GM12878 (cell line): Measurements from ENCODE around the gene RCC1.

Source experiments
- CREM ChIP-seq: IDR thresholded peaks from 2 replicates; pipeline ENCODE4 v1.6.1; 2014; ENCODE audit warnings: antibody characterized with exemption, low read depth
- EGR1 ChIP-seq, 2 experiments: IDR thresholded peaks; 1 replicate in 1 of 2; 2 replicates in 1 of 2; pipeline ENCODE4 v1.6.1; 2011 to 2012; ENCODE audit warnings: low read depth in 2 of 2, low read length in 2 of 2, borderline replicate concordance in 1 of 2, mild to moderate bottlenecking in 1 of 2, moderate library complexity in 1 of 2
- KDM1A ChIP-seq: fragments of 200-600 bp; sonication (generic); IDR thresholded peaks from 2 replicates; pipeline ENCODE4 v1.6.1; 2016; ENCODE audit warnings: borderline replicate concordance
- LARP7 ChIP-seq: fragments of 450-650 bp; IDR thresholded peaks from 2 replicates; pipeline ENCODE4 v1.6.1; 2017; ENCODE audit warnings: mild to moderate bottlenecking
- NFYB ChIP-seq: IDR thresholded peaks from 2 replicates; pipeline ENCODE4 v1.6.1; 2011; ENCODE audit warnings: low read depth, mild to moderate bottlenecking, low read length, improper control_type of control experiment, moderate library complexity; ENCODE audit not compliant: insufficient read depth
- NR2C1 ChIP-seq: fragments of 450-650 bp; IDR thresholded peaks from 2 replicates; pipeline ENCODE4 v1.6.1; 2017; ENCODE audit warnings: antibody characterized with exemption, mild to moderate bottlenecking, moderate library complexity
- PAX8 ChIP-seq: fragments of 450-650 bp; IDR thresholded peaks from 2 replicates; pipeline ENCODE4 v1.6.1; 2017; ENCODE audit warnings: mild to moderate bottlenecking, moderate library complexity
- SMARCA5 ChIP-seq: fragments of 450-650 bp; IDR thresholded peaks from 2 replicates; pipeline ENCODE4 v1.6.1; 2017; ENCODE audit warnings: mild to moderate bottlenecking
- ZNF217 ChIP-seq: fragments of 450-650 bp; IDR thresholded peaks from 2 replicates; pipeline ENCODE4 v1.6.1; 2017; ENCODE audit warnings: antibody characterized with exemption, mild to moderate bottlenecking
- TF ChIP-seq, protein P1 (sequence below), 3 experiments: IDR thresholded peaks in 2 of 3; conservative IDR thresholded peaks in 1 of 3; 2 replicates each; pipeline ENCODE4 v1.5.1; 2011; ENCODE audit warnings: low read depth in 3 of 3, low read length in 3 of 3, mild to moderate bottlenecking in 3 of 3, control low read depth in 2 of 3, moderate library complexity in 2 of 3, inconsistent platforms in 1 of 3, mixed read lengths in 1 of 3; ENCODE audit not compliant: control insufficient read depth in 2 of 3, insufficient read depth in 1 of 3; ENCODE audit errors: extremely low read depth in 1 of 3
- TF ChIP-seq, protein P2 (sequence below): IDR thresholded peaks from 2 replicates; pipeline ENCODE4 v1.6.1; 2012; ENCODE audit warnings: mild to moderate bottlenecking, low read depth, low read length
- TF ChIP-seq, protein P3 (sequence below): IDR thresholded peaks from 2 replicates; pipeline ENCODE4 v1.6.1; 2011; ENCODE audit warnings: borderline replicate concordance, low read depth, mild to moderate bottlenecking, moderate library complexity, mixed read lengths, low read length; ENCODE audit not compliant: insufficient read depth; ENCODE audit errors: extremely low read length

DNA sequence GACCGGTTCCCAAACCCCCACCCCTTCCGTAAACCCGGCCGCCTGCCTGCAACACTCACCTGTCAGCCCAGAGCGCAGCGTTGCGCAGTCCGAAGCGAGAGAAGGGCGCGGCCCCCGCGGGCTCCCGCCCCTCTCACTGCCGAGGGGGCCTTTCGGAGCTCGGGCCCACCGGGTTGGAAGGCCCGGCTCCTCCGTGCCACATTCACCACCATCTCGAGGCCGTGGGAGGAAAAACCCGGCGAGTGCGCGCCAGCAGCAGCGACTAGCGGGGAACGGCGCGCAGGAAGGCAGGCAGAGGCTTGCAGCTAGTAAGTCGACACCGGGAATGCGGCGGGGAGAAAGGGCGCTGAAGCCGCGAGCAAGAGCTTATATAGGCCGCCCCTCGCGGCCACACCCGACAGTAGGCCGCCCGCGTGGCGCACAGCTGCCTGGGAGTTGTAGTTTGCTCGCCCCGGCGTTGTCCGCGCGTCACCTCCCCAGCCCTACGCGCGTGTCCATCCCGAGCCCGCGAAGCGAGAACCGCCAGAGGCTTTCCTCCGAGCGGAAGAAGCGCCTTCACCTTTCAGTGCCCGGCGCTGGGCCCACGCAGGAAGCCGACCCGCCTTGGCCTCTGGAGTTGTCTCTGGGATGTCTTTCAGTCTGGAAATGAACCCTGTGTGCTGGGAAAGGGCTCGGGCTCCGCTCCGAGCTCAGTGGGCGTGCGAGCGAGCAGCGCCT lies 75.8 kb downstream of the RCC1 start:
- TF ChIP-seq, protein P1, sequence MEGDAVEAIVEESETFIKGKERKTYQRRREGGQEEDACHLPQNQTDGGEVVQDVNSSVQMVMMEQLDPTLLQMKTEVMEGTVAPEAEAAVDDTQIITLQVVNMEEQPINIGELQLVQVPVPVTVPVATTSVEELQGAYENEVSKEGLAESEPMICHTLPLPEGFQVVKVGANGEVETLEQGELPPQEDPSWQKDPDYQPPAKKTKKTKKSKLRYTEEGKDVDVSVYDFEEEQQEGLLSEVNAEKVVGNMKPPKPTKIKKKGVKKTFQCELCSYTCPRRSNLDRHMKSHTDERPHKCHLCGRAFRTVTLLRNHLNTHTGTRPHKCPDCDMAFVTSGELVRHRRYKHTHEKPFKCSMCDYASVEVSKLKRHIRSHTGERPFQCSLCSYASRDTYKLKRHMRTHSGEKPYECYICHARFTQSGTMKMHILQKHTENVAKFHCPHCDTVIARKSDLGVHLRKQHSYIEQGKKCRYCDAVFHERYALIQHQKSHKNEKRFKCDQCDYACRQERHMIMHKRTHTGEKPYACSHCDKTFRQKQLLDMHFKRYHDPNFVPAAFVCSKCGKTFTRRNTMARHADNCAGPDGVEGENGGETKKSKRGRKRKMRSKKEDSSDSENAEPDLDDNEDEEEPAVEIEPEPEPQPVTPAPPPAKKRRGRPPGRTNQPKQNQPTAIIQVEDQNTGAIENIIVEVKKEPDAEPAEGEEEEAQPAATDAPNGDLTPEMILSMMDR (IDR thresholded peaks at IDR 0.05 in 2 of 3, conservative IDR thresholded peaks at IDR 0.05 in 1 of 3; ENCODE audit: control insufficient read depth in 2 of 3, extremely low read depth in 1 of 3, insufficient read depth in 1 of 3, low read depth in 3 of 3, low read length in 3 of 3) = peak in 1 of 3 experiments; percentile 7; a peak in 1 of 6 replicates
- TF ChIP-seq KDM1A (no peak), ZNF217 (no peak), NR2C1 (peak; percentile 43; the same call in 1 of the 2 replicates), SMARCA5 (no peak; the same call in 1 of the 2 replicates), LARP7 (peak; percentile 97), EGR1 (IDR thresholded peaks at IDR 0.05; ENCODE audit: borderline replicate concordance in 1 of 2, low read depth in 2 of 2, low read length in 2 of 2) (peak; percentile 35 to 61), CREM (peak; percentile 91), NFYB (no peak), PAX8 (no peak)
- TF ChIP-seq, protein P2, sequence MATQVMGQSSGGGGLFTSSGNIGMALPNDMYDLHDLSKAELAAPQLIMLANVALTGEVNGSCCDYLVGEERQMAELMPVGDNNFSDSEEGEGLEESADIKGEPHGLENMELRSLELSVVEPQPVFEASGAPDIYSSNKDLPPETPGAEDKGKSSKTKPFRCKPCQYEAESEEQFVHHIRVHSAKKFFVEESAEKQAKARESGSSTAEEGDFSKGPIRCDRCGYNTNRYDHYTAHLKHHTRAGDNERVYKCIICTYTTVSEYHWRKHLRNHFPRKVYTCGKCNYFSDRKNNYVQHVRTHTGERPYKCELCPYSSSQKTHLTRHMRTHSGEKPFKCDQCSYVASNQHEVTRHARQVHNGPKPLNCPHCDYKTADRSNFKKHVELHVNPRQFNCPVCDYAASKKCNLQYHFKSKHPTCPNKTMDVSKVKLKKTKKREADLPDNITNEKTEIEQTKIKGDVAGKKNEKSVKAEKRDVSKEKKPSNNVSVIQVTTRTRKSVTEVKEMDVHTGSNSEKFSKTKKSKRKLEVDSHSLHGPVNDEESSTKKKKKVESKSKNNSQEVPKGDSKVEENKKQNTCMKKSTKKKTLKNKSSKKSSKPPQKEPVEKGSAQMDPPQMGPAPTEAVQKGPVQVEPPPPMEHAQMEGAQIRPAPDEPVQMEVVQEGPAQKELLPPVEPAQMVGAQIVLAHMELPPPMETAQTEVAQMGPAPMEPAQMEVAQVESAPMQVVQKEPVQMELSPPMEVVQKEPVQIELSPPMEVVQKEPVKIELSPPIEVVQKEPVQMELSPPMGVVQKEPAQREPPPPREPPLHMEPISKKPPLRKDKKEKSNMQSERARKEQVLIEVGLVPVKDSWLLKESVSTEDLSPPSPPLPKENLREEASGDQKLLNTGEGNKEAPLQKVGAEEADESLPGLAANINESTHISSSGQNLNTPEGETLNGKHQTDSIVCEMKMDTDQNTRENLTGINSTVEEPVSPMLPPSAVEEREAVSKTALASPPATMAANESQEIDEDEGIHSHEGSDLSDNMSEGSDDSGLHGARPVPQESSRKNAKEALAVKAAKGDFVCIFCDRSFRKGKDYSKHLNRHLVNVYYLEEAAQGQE = peak; percentile 59; the same call in 1 of the 2 replicates
- TF ChIP-seq, protein P3, sequence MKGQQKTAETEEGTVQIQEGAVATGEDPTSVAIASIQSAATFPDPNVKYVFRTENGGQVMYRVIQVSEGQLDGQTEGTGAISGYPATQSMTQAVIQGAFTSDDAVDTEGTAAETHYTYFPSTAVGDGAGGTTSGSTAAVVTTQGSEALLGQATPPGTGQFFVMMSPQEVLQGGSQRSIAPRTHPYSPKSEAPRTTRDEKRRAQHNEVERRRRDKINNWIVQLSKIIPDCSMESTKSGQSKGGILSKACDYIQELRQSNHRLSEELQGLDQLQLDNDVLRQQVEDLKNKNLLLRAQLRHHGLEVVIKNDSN = peak; percentile 53
